ENCODE data around the gene ST6GALNAC3. TPM values are rescaled to one million over a fixed set of nuclear protein-coding genes. Genes with fewer than 3 reads are reported as not detected.

ST6GALNAC3 gene
- total RNA-seq, 1 experiment from 2014 or later = 1.9 TPM

DNA sequence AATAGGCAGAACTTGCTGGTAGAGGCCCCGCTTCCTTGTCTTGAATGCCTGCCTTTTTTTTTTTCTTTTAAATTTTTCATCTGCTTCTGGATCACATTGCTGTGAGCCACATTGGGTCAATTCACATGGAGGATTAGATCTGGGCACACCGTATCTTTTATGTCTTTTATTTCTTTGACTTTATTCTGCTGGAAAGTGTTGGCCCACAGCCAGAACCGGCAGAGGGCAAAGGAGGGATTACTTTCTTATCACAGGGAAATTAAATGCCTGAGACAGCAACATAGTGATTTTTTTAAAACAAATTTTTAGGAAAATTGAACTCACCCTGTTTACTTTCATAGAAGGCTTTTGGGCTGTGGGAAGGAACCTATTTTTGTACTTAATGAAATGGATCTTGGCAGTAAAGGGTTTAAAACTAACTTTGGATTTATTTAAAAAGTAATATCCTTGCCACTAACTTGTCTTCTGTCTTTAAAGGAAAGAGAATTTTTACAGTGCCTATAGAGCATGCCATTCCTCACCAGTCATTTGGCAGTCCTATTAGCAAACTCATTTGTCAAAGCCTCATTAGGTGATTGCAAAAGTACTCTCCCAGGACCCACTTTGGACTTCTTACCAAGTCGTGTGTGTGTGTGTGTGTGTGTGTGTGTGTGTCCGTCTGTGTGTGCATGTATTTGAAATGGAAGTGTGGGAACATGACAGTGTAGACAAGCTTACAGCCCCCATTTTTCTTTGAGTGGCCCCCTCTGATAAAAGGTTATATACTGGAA lies 68.4 kb downstream of the ST6GALNAC3 start:
- no peak for DNase-seq (ENCODE audit: low spot score)

DNA sequence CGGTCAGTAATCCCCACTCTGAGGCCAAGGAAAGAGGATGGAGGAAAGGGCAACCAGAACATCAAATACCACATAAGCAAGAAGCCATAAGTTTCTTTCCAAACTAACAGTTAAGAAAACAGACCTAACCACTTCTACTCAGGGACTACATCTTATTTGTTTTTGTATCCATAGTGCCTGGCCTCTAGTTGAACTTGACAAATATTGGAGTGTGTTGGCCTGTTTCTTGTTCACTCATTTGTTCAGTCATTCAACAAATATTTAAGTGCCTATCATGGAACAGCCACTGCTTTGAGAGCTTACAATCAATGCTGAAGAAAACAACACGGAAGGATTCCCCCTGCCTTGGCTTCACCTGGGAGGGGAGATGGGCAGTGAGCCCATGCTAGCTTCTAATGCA lies 69.7 kb downstream of the ST6GALNAC3 start:
- no peak for DNase-seq (ENCODE audit: low spot score)

DNA sequence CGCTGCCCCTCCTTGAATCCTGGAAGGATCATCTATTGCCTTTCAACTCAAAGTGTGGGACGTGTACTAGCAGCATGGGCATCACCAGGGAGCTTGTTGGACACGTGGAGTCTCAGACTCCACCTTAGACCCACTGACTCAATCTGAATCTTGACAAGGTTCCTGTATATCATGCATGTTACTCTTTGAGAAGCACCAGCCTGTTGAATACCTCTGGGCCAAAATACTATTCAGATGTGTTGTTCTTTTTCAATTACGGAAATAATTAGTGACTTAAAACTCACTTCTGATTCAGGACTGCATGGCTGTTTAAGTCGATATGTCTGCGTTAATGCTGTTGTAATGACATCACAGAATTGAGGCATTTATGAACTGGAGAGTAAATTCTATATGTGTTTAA lies 70.8 kb downstream of the ST6GALNAC3 start:
- no peak for DNase-seq (ENCODE audit: low spot score)

DNA sequence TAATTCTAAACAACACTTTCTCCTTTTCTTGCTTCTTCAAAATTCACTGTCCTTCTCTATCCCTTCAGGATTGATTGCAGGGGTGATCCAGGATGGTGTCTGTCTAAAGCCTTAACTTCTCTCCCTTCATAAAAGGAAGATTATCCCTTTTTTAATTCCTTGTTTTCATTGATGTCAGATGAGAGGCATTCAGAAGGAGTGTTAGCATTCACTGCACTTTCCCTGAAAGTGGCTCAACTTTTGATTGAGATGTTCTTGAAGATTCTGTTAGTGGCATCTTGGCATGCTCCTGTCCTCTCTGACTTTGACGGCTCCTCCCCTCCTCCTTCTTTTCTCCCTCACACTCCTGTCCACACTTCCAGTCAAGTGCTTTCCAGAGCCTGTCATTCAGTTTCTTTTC lies 71.6 kb downstream of the ST6GALNAC3 start:
- DNase-seq (ENCODE audit: low spot score) = no peak

DNA sequence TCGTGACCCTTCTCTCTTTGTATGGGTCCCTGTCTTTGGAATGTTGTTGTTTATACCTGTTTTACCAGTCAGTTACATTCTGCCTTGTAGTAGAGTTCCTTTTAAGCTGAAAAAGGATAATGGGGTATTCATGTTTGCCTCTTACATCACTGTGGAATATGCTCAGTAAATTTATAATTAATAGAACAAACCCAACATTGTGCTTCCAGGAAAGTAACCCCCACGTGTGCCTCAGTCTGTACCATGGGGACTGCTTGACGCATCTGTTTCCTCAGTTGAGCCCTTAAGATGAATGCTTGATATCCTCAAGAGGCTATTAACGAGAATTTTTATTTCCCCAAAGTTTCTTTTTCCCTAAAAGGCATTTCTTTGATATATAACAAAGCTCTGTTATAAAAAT lies 73.4 kb downstream of the ST6GALNAC3 start:
- no peak for DNase-seq (ENCODE audit: low spot score)

DNA sequence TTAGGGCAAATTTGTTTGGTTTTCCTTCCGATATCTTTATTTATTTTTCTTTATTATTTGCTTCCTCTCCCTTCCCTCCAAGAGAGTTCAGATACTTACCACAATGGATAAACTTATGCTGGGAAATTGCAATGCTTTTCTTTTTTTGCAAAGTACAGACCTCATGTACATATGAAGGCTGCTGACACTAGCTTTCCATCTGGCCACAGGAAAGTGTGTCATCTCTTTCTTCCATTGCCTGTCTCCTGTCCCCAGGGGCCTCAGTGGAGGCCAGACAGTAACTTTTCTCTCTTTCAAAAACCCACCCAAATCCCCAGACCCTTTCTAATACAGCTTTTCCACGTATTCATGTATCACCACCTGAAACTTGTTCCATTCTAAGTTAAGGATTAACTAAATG lies 73.9 kb downstream of the ST6GALNAC3 start:
- DNase-seq (ENCODE audit: low spot score) = no peak

DNA sequence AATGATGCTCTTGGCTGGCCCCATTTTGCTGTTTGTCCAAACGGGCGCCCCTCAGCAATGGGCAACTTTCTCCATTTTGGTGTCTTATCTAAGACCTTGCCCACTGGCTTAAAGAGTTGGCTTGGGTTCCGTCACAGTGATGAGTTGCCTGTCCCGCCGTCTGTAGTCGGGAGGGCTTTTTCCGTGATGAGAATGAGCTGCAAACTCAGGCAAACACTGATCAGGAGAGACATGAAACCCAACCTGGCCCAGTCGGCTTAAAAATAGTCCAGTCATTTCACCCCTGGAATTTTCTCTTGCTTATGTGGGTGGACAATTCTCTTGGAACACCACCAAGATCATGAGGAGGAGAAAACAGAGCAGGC lies 79.3 kb downstream of the ST6GALNAC3 start:
- DNase-seq (ENCODE audit: low spot score) = no peak

DNA sequence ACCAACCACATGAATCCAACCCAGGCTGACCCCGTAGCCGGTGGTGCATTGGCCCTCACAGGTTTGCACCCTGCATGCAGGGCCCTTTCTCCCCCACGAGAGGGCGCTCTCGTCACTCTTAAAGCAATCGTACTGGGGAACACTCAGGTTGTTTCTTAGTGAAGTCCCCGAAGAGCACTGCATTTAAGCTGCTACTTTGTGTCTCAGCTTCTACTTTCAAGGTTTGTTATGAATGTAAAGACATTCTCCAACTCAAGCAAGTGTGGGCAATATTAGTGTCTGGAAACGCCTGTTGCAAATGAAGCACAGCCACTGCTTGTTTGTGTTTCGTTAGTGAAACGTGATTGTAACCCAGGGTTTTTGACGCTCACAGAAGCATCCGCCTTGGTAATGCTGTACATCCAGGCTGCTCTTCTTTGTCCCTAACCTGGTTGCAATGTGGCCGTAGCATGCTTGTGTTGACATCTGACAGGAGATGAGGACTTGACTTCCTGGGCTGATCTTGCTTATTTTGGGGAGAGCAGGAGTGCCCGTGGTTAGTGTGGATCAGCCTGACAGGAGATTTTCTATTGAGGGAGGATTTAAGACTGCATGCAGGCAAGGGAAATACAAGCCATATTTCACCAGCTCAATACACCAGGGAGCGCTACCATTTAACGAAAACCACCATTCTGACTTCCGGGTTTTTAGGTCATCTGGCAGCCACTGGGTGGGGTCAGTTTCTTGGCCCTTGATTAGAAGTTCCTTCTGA lies 79.8 kb downstream of the ST6GALNAC3 start:
- DNase-seq (ENCODE audit: low spot score) = peak; percentile 61

DNA sequence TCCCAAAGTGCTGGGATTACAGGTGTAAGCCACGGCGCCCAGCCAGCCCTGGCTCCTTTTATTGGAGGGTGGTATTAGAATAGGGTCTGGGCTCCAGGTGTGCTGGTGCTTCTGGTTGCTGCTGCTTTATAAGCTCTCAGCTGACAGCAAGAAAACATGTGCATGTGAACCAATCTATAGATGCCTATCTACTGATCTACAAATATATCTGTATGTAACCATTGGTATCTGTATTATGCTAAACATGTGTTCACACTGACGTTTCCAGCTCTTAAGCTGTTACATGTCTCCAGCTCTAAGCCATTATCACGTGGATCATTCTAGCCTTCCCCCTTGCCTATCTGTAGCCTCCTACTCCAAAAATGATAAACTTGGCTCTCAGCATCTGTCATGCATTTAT lies 82.4 kb downstream of the ST6GALNAC3 start:
- DNase-seq (ENCODE audit: low spot score) = no peak

DNA sequence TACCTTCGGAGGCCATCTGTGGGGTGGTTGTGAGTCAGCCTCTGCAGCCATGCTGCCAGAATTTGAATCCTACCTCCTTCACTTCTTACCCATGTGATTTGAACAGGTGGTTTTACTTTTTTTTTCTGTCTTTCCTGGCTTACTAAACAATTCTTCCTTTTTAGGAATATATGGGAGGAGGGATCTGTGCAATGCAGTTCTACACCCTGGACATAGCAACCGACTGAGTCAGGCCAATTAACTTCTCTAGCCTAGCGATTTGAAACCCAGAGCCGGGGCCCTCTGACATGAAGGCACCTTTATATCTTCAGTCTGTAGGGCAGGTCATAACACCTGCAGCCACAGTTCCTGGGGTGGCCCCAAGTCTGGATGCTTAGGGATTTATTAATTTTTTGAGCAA lies 83.6 kb downstream of the ST6GALNAC3 start:
- DNase-seq (ENCODE audit: low spot score) = peak; percentile 29

DNA sequence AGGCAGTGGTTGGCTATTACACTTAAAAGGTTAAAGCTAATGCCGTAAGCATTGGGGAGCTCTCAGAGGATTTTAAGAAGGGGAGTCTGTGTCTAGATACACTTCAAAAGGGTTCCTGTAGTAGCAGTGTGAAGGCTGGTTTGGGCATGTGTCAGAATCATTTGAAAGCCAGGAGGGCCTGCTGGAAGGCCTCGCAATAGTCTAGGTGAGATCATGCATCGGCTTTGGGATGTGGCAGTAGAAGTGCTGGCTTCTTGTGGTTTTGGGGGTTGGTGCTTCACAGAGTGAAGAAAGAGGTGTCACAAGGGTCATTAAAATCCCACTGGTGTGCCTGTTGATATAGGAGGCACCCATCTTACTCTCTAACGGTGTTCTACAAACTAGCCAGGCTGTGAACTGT lies 85.7 kb downstream of the ST6GALNAC3 start:
- no peak for DNase-seq (ENCODE audit: low spot score)

DNA sequence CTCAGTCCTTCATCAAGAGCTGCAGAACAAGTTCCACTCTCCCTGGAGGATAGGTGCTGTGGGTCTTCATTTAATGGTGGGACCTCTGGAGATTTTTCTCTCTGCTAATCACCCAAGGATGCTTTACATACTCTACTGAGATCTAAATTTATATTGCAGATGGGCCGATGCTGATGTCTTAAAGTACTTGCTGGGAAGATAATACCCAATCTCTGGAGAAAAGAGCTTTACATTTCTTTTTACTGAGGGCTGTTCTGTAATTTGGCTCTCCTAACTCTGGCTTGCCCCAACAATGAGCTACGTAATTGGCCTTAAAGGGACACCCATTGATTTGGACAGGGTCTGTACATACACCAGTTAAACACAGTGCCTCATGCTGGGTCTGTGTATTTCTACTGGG lies 86.9 kb downstream of the ST6GALNAC3 start:
- no peak for DNase-seq (ENCODE audit: low spot score)

DNA sequence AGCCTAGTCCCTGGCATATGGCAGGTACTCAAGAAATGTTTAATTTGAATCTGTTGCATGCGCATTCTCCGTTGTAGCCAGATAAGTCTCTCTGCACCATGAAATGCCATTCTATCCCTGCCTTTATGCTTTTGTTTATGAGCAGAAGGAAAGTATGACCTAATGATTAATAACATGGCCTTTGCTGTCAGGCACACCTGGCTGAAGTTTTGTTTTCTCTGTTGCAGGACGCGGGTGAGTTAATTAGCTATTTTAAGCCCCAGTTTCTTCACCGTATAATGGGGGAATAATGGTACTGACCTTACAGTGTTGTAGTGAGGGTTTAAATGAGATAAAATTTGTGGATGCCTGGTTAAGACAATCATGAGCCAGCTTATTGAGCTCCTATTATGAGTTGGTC lies 87.7 kb downstream of the ST6GALNAC3 start:
- DNase-seq (ENCODE audit: low spot score) = no peak

DNA sequence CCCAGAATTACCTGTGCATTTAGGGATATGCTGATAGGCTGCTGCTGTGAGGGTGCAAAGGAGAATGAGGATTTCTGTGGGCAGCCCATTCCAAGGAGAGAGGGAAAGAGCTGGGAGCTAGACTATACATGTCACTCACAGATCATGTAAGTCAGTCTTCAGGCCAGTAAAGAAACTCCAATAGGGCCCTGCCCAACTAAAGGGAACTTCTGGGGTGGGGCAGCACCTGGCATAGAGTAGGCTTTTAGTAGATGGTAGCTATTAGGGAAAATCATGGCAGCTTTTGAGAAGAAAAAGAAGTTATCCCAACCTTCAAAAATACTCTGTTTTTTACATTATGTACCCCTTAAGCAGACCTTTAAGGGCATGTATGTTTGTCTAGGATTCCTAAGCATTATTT lies 89.6 kb downstream of the ST6GALNAC3 start:
- no peak for DNase-seq (ENCODE audit: low spot score)

DNA sequence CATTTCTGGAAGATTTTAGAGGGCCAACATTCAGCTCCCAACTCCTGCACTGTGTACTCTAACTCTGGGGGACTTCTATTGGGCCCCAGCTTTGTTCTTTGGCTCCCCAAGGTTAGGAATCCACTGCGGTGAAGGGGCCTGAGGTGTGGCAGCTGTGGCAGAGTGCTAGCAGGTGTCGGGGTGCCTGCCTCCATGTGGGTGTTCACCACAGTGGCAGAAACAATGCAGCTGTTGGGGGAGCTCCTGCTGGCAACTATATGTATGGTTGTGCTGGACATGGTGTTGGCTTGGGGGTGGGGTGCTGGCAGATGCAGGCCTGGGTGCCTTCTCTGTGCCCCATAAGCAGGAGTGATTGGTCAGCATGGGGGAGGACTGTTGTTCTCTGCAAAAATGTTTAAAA lies 95.5 kb downstream of the ST6GALNAC3 start:
- no peak for DNase-seq (ENCODE audit: low spot score)

DNA sequence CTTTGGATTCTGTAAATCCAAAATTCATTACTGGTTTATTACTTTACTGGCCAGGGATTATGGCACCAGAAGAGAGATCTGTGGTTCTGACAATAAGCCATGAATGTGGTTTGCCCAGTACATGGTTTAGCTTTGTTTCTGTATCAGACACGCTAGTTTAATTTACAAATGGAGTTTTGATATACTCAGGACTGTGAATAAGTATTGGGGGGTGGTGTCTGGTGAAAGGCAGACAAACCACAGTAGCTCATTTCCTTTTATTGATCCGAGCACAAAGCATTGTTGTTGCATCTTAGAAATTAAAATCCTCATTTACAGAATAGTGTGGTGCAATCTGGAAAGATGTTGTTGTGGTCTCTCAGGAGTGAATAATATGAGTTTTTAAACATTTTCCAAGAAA lies 96.0 kb downstream of the ST6GALNAC3 start:
- DNase-seq (ENCODE audit: low spot score) = no peak

DNA sequence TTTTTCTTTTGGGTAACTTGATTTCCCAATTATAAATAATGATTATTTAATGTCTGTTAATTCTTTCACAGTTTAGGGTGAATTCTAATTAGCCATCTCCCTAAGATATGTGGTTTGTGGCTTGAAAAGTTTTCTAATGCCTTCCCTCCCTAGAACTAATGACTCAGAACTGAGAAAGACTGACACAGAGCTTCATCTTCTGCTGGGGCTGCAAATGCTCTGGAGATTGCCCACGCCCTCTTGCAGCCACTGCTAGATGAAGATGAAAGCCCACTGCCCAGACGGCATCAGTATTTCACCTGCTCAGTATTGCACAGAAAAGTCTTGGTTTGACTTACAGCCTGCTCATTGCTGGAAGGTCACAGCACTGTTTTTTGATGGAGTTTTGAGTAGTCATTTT lies 101.5 kb downstream of the ST6GALNAC3 start:
- DNase-seq (ENCODE audit: low spot score) = peak; percentile 8

DNA sequence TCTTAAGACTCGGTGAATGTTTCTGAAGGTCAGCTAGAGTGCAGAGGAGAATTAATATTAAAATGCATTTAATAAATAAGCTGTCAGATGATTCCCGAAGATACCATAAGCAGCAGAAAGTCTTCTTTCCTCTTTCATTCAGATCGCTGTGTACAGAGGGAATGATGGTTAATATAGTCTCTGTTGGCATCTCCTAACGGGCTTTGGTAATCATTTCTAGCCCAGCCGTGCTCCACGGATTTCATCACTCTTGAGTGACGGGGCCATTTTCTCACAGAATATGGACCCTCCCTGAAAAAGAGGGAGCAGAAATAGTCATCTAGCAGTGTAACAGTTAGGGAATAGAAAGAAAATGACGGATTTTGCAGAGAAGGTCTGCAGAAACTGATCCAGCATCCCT lies 103.1 kb downstream of the ST6GALNAC3 start:
- DNase-seq (ENCODE audit: low spot score) = no peak

DNA sequence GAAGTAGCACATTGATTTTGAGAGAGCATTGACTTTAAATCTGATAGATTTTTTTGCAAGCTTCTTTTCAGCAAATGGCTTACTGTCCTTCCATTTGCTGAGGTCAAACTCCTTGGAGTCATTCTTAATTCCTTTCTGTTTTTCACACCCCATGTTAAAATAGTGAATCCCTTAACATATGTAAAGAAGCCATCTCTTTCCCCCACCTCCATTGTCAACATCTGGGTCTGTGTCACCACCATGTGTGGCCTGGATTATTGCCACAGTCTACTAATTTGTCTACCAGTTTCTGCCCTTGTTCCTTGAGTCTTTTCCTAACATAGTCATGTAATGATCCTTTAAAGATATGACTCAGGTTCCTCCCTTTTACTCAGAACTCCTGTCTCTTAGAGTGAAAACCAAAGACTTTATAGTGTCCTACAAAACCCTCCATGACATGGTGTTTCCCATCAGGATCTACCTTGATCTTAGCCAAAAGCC lies 104.7 kb downstream of the ST6GALNAC3 start:
- DNase-seq (ENCODE audit: low spot score) = no peak

DNA sequence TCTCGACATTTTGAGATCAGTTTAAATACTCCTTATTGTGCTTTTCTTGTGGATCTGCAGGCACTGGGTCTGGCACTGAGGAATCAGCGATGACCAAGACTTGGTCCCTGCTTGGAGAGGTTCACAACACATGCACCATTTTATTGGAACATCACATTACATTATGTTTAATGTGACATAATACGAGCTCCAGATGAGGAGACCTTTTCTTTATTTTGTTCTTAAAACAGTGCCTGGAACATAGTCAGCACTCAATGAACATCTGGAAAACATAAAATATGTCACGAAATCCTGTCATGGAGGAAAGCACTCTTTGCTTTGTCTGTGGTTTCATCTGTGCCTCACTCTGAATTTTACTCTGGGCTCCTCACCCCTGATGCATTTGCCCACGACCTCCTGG lies 110.7 kb downstream of the ST6GALNAC3 start:
- no peak for DNase-seq (ENCODE audit: low spot score)

DNA sequence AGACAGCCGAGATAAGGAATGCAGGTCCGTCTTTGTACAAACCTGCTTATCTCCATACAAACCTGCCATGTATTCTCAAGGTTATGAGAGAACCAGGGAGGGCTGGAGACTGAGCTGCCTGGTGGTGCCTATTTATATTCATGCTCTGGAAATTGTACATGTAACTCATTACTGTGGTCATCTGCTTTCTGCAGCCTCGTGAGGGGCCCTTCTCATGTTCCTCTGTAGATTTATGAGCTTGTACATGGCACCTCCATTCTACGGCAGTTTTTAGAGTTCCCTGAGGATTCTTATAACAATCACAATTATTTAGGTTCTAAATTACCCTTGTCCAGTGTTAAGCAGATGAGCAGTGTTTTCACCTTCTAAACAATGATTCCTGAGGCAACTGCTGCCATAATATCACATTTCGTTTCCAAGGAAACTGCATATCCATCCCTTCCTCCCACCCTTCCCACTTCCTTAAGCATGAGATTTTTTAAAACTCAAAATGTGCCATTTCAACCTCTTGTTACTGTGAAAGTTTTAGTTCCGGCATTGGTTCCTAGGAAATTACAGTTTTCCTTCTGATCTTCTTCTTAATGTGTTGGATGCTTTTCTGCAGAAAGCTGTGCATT lies 112.1 kb downstream of the ST6GALNAC3 start:
- no peak for DNase-seq (ENCODE audit: low spot score)

DNA sequence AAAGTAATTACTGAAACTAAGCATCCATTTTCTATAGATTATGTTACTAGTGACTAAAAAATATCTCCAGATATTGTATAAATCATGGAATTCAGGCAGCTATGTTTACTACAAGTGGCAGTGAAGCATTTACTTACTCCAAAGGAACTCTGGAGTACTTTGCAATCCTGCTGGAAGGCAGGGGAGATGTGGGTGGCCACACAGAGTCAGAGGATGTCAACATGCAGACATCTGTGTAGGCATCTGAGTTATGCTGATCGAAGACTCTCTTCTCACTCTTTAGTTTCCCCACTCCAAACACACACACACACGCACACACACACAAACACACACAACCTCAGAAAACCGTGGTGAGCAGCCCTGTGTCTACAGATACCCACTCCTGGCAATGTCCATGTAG lies 112.9 kb downstream of the ST6GALNAC3 start:
- no peak for DNase-seq (ENCODE audit: low spot score)

DNA sequence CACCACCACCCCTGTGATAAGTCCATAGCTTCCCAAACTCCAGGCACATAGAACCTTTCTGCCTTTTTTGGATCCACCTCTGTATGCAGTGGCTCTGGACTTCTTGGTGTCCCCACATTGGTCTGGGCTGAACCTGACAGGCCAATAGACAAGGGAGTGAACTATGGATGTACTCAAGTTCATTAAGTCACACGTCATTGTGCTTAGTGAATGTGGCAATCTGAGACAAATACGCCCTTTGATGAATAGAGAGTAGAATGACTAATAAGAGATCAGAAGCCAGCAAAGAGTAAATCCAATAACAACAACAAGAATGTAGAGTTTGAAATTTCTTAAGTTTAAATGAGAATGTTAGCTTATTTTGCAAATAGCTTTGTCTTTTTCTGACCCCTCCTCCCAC lies 114.8 kb downstream of the ST6GALNAC3 start:
- DNase-seq (ENCODE audit: low spot score) = no peak

Data from A172 (cell line).